ENCODE results near the gene RPP25L.

- TF ChIP-seq CTCF (IDR thresholded peaks at IDR 0.05) = no peak
- no peak for TF ChIP-seq POLR2A (IDR thresholded peaks at IDR 0.05)
Observed at GRCh38 chr9:34568133-34568532, 43.8 kb downstream of the RPP25L start.
